GM12878 (cell line): ENCODE data around the gene PTP4A1. TPM values are rescaled to one million over a fixed set of nuclear protein-coding genes. Genes with fewer than 3 reads are reported as not detected.

Experiments
- ATAC-seq: fragments of 200-7000 bp; cut with Tn5 transposase; 3 replicates; pipeline ENCODE4 v1.9.1; 2020; ENCODE audit warnings: mild to moderate bottlenecking, moderate library complexity
- BruUV-seq: library from RNA; stranded (reverse); fragments of 400-500 nt; replicated peaks from 2 replicates; lab custom pipeline; 2021; lab: Mats Ljungman, UMichigan
- CTCF ChIA-PET: fragments of 300-600 bp; sonication (Branson Sonifier 250); formaldehyde crosslinking; extraction: SDS; loops from one replicate; lab custom pipeline; 2021; ENCODE audit warnings: inconsistent platforms; lab: Yijun Ruan, JAX
- POLR2A ChIA-PET: fragments of 350-600 bp; formaldehyde crosslinking; extraction: SDS; loops from one replicate; lab custom pipeline; 2021; ENCODE audit warnings: inconsistent platforms; lab: Charles Lee
- RAD21 ChIA-PET: fragments of 300-600 bp; sonication (Branson Sonifier 250); formaldehyde crosslinking; loops from one replicate; lab custom pipeline; 2023; ENCODE audit warnings: antibody characterized with exemption; ENCODE audit not compliant: unreplicated experiment; lab: Charles Lee
- SMC1A ChIA-PET: fragments of 300-600 bp; sonication (Branson Sonifier 250); formaldehyde crosslinking; loops from one replicate; lab custom pipeline; 2023; ENCODE audit not compliant: unreplicated experiment, uncharacterized antibody; lab: Charles Lee
- DNase-seq: peaks from one replicate; pipeline ENCODE4 v3.0.0-alpha.2; 2011; ENCODE audit warnings: low read depth, low spot score
- FAIRE-seq: peaks from 3 replicates; lab custom pipeline; 2011; peaks lifted over from hg19 to GRCh38; lab: Jason Lieb, UNC
- H2AFZ ChIP-seq: 2 replicates; pipeline ENCODE4 v1.6.0; 2011; ENCODE audit warnings: low read depth, low read length, control low read depth; ENCODE audit not compliant: control insufficient read depth
- H3K27ac ChIP-seq: 2 replicates; pipeline ENCODE4 v1.5.1; 2011; ENCODE audit warnings: control low read depth; ENCODE audit not compliant: control insufficient read depth, insufficient read depth
- H3K27me3 ChIP-seq, 2 experiments: replicated peaks in 1 of 2; 2 replicates each; pipeline versions ENCODE4 v1.6.0 to v1.6.1; 2011; ENCODE audit warnings: low read length in 1 of 2; ENCODE audit not compliant: control insufficient read depth in 2 of 2, insufficient read depth in 2 of 2
- H3K36me3 ChIP-seq, 2 experiments: 2 replicates each; pipeline ENCODE4 v1.5.1; 2011; ENCODE audit warnings: low read length in 1 of 2; ENCODE audit not compliant: control insufficient read depth in 2 of 2, insufficient read depth in 2 of 2
- H3K4me1 ChIP-seq: 2 replicates; pipeline ENCODE4 v1.6.1; 2011; ENCODE audit warnings: mild to moderate bottlenecking, low read length, moderate library complexity, mixed read lengths; ENCODE audit not compliant: control insufficient read depth, insufficient read depth
- H3K4me2 ChIP-seq: 2 replicates; pipeline ENCODE4 v1.6.0; 2011; ENCODE audit warnings: control low read depth; ENCODE audit not compliant: control insufficient read depth, insufficient read depth
- H3K4me3 ChIP-seq: fragments of 200-600 bp; sonication (generic); 2 replicates; pipeline ENCODE4 v1.5.1; 2016
- H3K79me2 ChIP-seq: 2 replicates; pipeline ENCODE4 v1.6.0; 2011; ENCODE audit warnings: low read length; ENCODE audit not compliant: control insufficient read depth, insufficient read depth
- H3K9ac ChIP-seq: 2 replicates; pipeline ENCODE4 v1.8.0; 2011; ENCODE audit warnings: low read length, control low read depth, mixed read lengths; ENCODE audit not compliant: control insufficient read depth, insufficient read depth
- H3K9me3 ChIP-seq: replicated peaks from 3 replicates; pipeline ENCODE4 v1.5.1; 2011; ENCODE audit warnings: mild to moderate bottlenecking, low read length; ENCODE audit not compliant: control insufficient read depth, insufficient read depth
- H4K20me1 ChIP-seq: 2 replicates; pipeline ENCODE4 v1.6.0; 2011; ENCODE audit not compliant: control insufficient read depth, insufficient read depth
- BCLAF1 ChIP-seq: fragments of 450-650 bp; IDR thresholded peaks from 2 replicates; pipeline ENCODE4 v1.6.1; 2017; ENCODE audit warnings: antibody characterized with exemption, mild to moderate bottlenecking, moderate library complexity
- BHLHE40 ChIP-seq, 2 experiments: fragments of 450-650 bp in 1 of 2; IDR thresholded peaks; 2 replicates each; pipeline ENCODE4 v1.6.1; 2011 to 2017; ENCODE audit warnings: low read depth in 2 of 2, borderline replicate concordance in 1 of 2, improper control_type of control experiment in 1 of 2, low read length in 1 of 2, mild to moderate bottlenecking in 1 of 2
- PAX5 ChIP-seq: IDR thresholded peaks from 2 replicates; pipeline ENCODE4 v1.6.1; 2011; ENCODE audit warnings: low read depth, low read length, borderline replicate concordance
- ZBED1 ChIP-seq: IDR thresholded peaks from 2 replicates; pipeline ENCODE4 v1.6.1; 2016; ENCODE audit warnings: borderline replicate concordance
- ZNF687 ChIP-seq: fragments of 450-650 bp; IDR thresholded peaks from 2 replicates; pipeline ENCODE4 v1.6.1; 2017; ENCODE audit warnings: mild to moderate bottlenecking, moderate library complexity
- WGBS: methylation state at CpG from one replicate; pipeline ENCODE4 v1.1.6; 2016; ENCODE audit warnings: low lambda C conversion rate; ENCODE audit not compliant: insufficient replicate concordance, insufficient coverage; ENCODE audit errors: missing lambda C conversion rate; 5-methylcytosine and 5-hydroxymethylcytosine counted together
- in situ Hi-C: fragments of 300-500 bp; cut with MboI; formaldehyde crosslinking; loops from 9 replicates; pipeline ENCODE4 v1.14.3; 2018; ENCODE audit warnings: mixed read lengths
- intact Hi-C: fragments of 100-400 bp; cut with micrococcal nuclease; formaldehyde crosslinking; loops from one replicate; pipeline ENCODE4 v1.14.2; 2022; ENCODE audit not compliant: unreplicated experiment
- polyA plus RNA-seq, 11 experiments: library from polyadenylated mRNA; depleted of rRNA in 4 of 11; unstranded in 6 of 11; stranded (reverse) in 5 of 11; fragments of >200 nt; fragmentation: Nextera tagmentation in 4 of 11; fragmentation: Illumina TruSeq in 1 of 11; extraction: Ambion mirVana in 4 of 11; extraction: Trizol in 1 of 11; gene quantifications; 1 replicate in 1 of 11; 2 replicates in 10 of 11; pipeline versions ENCODE4 v1.2.1 to v1.2.3, GENCODE V29; 2011 to 2016; ENCODE audit warnings: inconsistent platforms in 2 of 11, missing spikeins in 2 of 11, low read depth in 1 of 11
- total RNA-seq, 4 experiments: library from RNA; depleted of rRNA in 3 of 4; stranded (reverse); fragments of >200 nt in 3 of 4; fragmentation: Illumina TruSeq in 1 of 4; extraction: Trizol in 1 of 4; gene quantifications; 2 replicates each; pipeline versions ENCODE4 v1.2.1 to v1.2.3, GENCODE V29; 2013 to 2021

Gene PTP4A1
- total and polyA plus RNA-seq, 10 of the 15 experiments (the other 5 are each of a cell fraction or from before 2014, with no cell fraction given) = 8.5 to 190 (median 46.4) TPM; not detected in 2

- intact Hi-C loops (no loop called here), in situ Hi-C loops (no loop called here)
- H3K36me3 ChIP-seq = no peaks in the 10 kb centered on the region
- H3K27me3 ChIP-seq = no peaks in the 10 kb centered on the region
- no peaks in the 10 kb centered on the region for H4K20me1 ChIP-seq
- POLR2A ChIA-PET = interaction anchor here (0.8 kb wide), 1 partner anchor 18 kb away, joined by 4 read pairs; no protein-coding TSS in a partner anchor
- H3K4me1 ChIP-seq = no peaks in the 10 kb centered on the region
- H3K9ac ChIP-seq = no peak overlapping the region
- no TSS peak for BruUV-seq
- no peak for FAIRE-seq
- SMC1A ChIA-PET = interaction anchor here (0.8 to 1.5 kb wide), 4 partner anchors 9 to 260 kb away, joined by 3 to 9 read pairs (median 4); no protein-coding TSS in a partner anchor
- TF ChIP-seq PAX5 (no peak), BCLAF1 (no peak), BHLHE40 (IDR thresholded peaks at IDR 0.05; ENCODE audit: borderline replicate concordance in 1 of 2, low read depth in 2 of 2, low read length in 1 of 2) (no peak), ZNF687 (no peak), ZBED1 (no peak)
- no peaks in the 10 kb centered on the region for H3K9me3 ChIP-seq
- no peak for DNase-seq
- H3K27ac ChIP-seq = no peak overlapping the region
- H3K79me2 ChIP-seq = no peaks in the 10 kb centered on the region
- no peak for ATAC-seq
- H3K4me3 ChIP-seq = no peak overlapping the region
- CTCF ChIA-PET = interaction anchor here (0.8 to 4.8 kb wide), 2 partner anchors 11 to 139 kb away, joined by 4 to 20 read pairs; no protein-coding TSS in a partner anchor
- no peak overlapping the region for H3K4me2 ChIP-seq
- WGBS = 38% methylated on average over 1 of the region's 1 CpG
- H2AFZ ChIP-seq = no peak overlapping the region
- RAD21 ChIA-PET = interaction anchor here (0.8 to 1.1 kb wide), 2 partner anchors 155 to 257 kb away, joined by 3 to 5 read pairs; no protein-coding TSS in a partner anchor
These were observed 37.0 kb downstream of the PTP4A1 start for GRCh38 chr6:63609231-63609630.
